Effector memory CD8-positive, alpha-beta T cell (primary cell): ENCODE measurements around the gene RPGR.

Experiments
- ATAC-seq: fragments of 150-1000 bp; cut with Tn5 transposase; replicated peaks from 2 replicates; pipeline ENCODE4 v1.10.0; 2021; ENCODE audit warnings: mild to moderate bottlenecking, moderate library complexity
- DNase-seq, 3 experiments: peaks; one replicate each; pipeline ENCODE4 v3.0.0; 2021
- H3K27ac Mint-ChIP-seq, 2 donors: one replicate each; pipeline ENCODE4 v1.8.0; 2022; ENCODE audit warnings: mild to moderate bottlenecking in 2 of 2, mixed read lengths in 2 of 2, moderate library complexity in 2 of 2
- H3K27me3 Mint-ChIP-seq, 2 donors: one replicate each; pipeline ENCODE4 v1.8.0; 2022; ENCODE audit warnings: mixed read lengths in 2 of 2
- H3K36me3 Mint-ChIP-seq: one replicate; pipeline ENCODE4 v1.8.0; 2022; ENCODE audit warnings: mild to moderate bottlenecking, moderate library complexity, mixed read lengths; ENCODE audit not compliant: insufficient read depth
- H3K4me1 Mint-ChIP-seq, 2 donors: one replicate each; pipeline ENCODE4 v1.8.0; 2022; ENCODE audit warnings: low read depth in 2 of 2, mixed read lengths in 2 of 2
- H3K4me3 Mint-ChIP-seq, 2 donors: one replicate each; pipeline ENCODE4 v1.8.0; 2022; ENCODE audit warnings: mild to moderate bottlenecking in 2 of 2, mixed read lengths in 2 of 2, moderate library complexity in 2 of 2
- H3K9me3 Mint-ChIP-seq, 2 donors: one replicate each; pipeline ENCODE4 v1.8.0; 2022; ENCODE audit warnings: mixed read lengths in 2 of 2

Gene RPGR

GRCh38 chrX:38220415-38221390, 106.6 kb downstream of the RPGR start, which contains the start of gene SRPX:
Gene SRPX (minus strand): TSS chrX:38220871. CDS start chrX:38220792, 79 bp downstream.
- Mint-ChIP-seq H3K27me3 (peaks cover 14 to 50% of the 10 kb centered on the region in 2 donors), H3K36me3 (no peaks in the 10 kb centered on the region), H3K4me3 (peak within 1 kb of the TSS in 1 of 2 donors; percentile 71), H3K4me1 (no peaks in the 10 kb centered on the region), H3K27ac (no peak within 1 kb of the TSS), H3K9me3 (no peaks in the 10 kb centered on the region)
- no peak for ATAC-seq
- DNase-seq = no peak

GRCh38 chrX:38220024-38220414, 107.3 kb downstream of the RPGR start:
- Mint-ChIP-seq H3K27me3 (peaks cover 14 to 50% of the 10 kb centered on the region in 2 donors), H3K9me3 (no peaks in the 10 kb centered on the region), H3K4me1 (no peaks in the 10 kb centered on the region), H3K27ac (no peak overlapping the region), H3K4me3 (peak overlapping the region in 1 of 2 donors; percentile 42), H3K36me3 (no peaks in the 10 kb centered on the region)
- ATAC-seq (no peak), DNase-seq (no peak)
